HG03342 (cell line): ENCODE data around the gene ORC3.
"Not testable (repeated sequence)": the region's sequence is repeated elsewhere in the genome, so short reads cannot be mapped to it uniquely, and the experiment has no call there.

Source experiments
- ATAC-seq: cut with Tn5 transposase; IDR thresholded peaks from one replicate; pipeline ENCODE4 v1.9.1; 2021; ENCODE audit warnings: mild to moderate bottlenecking, moderate library complexity; ENCODE audit not compliant: unreplicated experiment

Gene ORC3

DNA sequence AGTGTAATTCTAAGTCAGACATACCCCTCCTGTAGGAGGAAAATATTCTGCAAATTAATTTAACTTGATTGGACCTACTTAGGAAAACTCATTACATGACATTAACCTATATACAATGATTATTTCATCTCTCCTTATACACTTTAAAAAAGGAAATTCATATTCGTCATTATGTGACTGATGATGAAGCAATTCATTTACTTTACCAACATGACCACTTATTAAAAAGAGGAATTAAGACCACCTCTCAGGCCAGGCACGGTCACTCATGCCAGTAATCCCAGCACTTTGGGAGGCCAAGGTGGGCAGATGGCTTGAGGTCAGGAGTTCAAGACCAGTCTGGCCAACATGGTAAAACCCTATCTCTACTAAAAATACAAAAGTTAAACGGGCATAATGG lies 100.5 kb downstream of the ORC3 start:
- no peak for ATAC-seq

DNA sequence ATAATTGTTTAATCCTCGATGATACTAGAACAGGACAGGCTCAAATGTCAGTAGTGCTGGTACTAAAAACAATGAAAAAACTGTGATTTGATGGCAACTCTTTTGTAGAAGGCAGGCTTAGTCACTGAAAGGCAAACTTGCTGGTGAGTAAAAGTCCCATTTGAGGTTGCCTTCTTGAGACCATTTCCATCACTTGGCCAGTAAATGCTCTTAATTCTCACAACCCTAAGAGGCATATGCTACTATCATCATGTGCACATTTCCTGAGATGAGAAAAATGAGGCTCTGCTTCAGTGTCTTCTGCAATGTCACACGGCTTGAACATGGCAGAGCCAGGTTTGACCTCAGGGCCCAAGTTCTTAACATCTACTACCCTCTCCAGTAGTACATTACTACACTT lies 102.2 kb downstream of the ORC3 start:
- no peak for ATAC-seq

- not testable (repeated sequence) for ATAC-seq
These were observed 106.9 kb downstream of the ORC3 start for GRCh38 chr6:87696817-87697216.

- ATAC-seq, result no peak
These were observed 107.9 kb downstream of the ORC3 start for GRCh38 chr6:87697581-87698546.

DNA sequence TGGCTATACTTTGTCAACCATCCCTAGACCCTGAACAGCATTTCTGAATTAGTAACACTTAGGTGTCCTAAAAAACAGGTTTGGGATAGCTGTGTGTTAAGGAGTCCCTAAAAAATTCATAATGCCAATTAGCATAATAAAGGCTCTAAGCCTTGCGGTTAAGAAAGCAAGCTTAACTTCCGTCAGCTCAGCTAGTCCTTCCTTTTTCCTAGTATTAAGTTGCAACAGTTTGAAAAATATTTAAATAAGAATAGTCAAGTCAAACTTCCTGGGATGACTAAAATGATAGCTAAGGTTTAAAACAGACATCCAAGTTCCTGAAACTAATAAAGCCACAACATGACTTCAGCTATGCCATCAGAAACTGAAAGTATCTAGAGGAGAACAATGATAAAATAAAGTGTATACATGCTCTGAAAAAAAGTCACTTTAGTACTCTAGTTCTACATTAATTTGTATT lies 108.6 kb downstream of the ORC3 start:
- no peak for ATAC-seq

DNA sequence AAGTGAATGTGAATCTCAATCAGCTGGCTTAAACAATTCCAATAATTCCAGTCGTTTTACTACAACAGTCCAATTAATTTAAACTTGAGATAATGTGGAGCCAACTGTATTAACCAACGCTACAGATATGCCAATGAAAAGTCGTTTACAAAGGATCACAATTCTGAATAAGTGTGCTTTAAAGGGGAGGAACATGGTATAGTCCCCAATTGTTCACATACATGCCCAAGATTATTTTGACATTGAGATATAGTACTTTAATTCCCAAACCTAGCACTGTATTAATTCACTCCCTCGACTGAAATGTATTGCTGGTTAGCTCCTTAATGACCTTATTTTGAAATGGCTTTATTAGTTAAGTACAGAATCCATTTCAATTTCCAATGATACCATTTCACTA lies 109.6 kb downstream of the ORC3 start:
- ATAC-seq, result no peak

- ATAC-seq, result no peak
These were observed 110.7 kb downstream of the ORC3 start for GRCh38 chr6:87700397-87701343.

DNA sequence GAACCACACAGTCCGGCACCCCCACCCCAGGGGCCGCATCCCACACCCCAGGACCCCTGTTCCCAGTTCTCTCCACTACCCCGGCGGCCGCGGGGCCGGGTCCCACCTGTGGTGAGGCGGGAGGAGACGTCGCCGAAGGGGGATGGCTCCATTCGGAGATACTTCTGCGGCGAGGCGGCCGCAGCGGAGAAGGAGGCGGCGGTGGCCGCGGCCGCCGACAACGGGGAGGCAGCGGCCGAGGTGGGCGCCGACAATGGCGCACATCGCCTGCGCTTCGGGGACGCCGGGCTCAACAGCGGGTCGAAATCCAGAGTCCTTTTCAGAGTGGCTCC lies 111.4 kb downstream of the ORC3 start:
- no peak for ATAC-seq

GRCh38 chr6:87701676-87702588 lies 112.0 kb downstream of the ORC3 start, which contains the start of gene AKIRIN2:
Gene AKIRIN2, minus strand, starts transcription at chr6:87702233. Its CDS starts 549 bp downstream, at chr6:87701684.
- ATAC-seq, result peak; percentile 66

GRCh38 chr6:87702589-87702945 lies 112.6 kb downstream of the ORC3 start:
- peak; percentile 13 for ATAC-seq

DNA sequence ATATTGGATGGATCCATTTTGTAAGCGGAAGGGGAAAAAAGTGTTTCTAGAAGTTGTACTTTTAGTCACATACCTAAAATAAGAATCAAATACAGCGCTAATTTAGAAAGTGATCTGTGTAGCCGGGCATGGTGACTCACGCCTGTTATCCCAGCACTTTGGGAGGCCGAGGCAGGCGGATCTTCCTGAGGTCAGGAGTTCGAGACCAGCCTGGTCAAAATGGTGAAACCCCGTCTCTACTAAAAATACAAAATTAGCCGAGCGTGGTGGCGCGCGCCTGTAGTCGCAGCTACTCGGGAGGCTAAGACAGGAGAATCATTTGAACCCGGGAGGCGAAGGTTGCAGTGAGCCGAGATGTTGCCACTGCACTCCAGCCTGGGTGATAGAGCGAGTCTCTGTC lies 113.1 kb downstream of the ORC3 start:
- ATAC-seq, result not testable (repeated sequence)

- peak; percentile 58 for ATAC-seq
These were observed 115.2 kb downstream of the ORC3 start for GRCh38 chr6:87705070-87705691.

GRCh38 chr6:87706187-87706966 lies 116.4 kb downstream of the ORC3 start:
- ATAC-seq, result no peak

DNA sequence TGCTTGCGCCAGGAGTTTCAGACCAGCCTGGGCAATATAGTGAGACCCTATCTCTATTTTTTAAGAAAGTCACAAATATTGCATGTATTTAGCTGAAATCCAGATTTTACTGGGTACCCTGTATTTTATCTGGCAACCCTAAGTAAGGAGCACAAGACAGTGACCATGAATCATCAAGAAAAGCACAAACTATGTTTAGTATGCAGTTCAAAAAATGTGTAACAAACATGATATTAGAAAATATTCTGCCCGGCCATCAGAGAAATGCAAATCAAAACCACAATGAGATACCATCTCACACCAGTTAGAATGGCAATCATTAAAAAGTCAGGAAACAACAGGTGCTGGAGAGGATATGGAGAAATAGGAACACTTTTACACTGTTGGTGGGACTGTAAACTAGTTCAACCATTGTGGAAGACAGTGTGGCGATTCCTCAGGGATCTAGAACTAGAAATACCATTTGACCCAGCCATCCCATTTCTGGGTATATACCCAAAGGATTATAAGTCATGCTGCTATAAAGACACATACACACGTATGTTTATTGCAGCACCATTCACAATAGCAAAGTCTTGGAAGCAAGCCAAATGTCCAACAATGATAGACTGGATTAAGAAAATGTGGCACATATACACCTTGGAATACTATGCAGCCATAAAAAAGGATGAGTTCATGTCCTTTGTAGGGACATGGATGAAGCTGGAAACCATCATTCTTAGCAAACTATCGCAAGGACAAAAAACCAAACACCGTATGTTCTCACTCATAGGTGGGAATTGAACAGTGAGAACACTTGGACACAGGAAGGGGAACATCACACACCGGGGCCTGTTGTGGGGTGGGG lies 118.9 kb downstream of the ORC3 start:
- ATAC-seq, result not testable (repeated sequence)

GRCh38 chr6:87710090-87710489 lies 120.2 kb downstream of the ORC3 start:
- no peak for ATAC-seq

DNA sequence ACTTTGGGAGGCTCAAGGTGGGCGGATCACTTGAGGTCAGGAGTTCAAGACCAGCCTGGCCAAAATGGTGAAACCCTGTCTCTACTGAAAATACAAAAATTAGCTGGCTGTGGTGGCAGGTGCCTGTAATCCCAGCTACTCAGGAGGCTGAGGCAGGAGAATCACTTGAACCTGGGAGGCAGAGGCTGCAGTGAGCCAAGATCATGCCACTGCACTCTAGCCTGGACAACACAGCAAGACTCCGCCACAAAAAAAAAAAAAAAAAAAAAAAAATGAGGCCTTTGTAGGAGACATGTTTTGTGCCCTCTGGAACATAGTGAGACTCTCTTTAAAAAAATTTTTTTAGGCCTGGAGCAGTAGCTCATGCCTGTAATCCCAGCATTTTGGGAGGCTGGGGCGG lies 122.8 kb downstream of the ORC3 start:
- not testable (repeated sequence) for ATAC-seq

- peak; percentile 51 for ATAC-seq
These were observed 124.3 kb downstream of the ORC3 start for GRCh38 chr6:87714093-87714842.
